ENCODE data around the gene BNIP5. TPM values are rescaled to one million over a fixed set of nuclear protein-coding genes. Genes with fewer than 3 reads are reported as not detected.
A peak's percentile ranks its signal among the peaks of the same experiment; 100 is the strongest.

The BNIP5 gene
- total RNA-seq, 2 donors from 2014 or later, result not detected

DNA sequence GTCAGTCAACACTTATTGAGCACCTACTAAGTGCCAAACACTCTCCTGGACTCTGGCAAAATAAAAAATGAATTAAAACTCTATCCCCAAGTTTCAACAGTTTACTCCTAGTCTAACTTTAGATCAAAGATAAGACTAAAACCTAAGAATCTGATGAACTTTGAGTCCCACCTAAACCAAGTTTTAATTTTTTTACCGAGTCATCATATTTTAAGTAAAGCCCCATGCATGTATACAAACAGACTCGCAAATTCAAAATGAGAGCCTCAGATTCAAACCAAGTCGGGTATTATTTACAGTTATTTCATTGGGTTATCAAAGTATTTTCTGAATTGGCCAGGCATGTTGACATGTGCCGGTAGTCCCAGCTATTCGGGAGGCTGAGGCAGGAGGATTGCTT is 28.2 kb downstream of the BNIP5 start:
- Histone ChIP-seq H3K27me3 (no peaks in the 10 kb centered on the region), H3K4me3 (no peak overlapping the region), H3K27ac (no peak overlapping the region), H3K4me1 (no peaks in the 10 kb centered on the region), H3K9me3 (no peaks in the 10 kb centered on the region), H3K36me3 (no peaks in the 10 kb centered on the region)
- TF ChIP-seq, protein P1, sequence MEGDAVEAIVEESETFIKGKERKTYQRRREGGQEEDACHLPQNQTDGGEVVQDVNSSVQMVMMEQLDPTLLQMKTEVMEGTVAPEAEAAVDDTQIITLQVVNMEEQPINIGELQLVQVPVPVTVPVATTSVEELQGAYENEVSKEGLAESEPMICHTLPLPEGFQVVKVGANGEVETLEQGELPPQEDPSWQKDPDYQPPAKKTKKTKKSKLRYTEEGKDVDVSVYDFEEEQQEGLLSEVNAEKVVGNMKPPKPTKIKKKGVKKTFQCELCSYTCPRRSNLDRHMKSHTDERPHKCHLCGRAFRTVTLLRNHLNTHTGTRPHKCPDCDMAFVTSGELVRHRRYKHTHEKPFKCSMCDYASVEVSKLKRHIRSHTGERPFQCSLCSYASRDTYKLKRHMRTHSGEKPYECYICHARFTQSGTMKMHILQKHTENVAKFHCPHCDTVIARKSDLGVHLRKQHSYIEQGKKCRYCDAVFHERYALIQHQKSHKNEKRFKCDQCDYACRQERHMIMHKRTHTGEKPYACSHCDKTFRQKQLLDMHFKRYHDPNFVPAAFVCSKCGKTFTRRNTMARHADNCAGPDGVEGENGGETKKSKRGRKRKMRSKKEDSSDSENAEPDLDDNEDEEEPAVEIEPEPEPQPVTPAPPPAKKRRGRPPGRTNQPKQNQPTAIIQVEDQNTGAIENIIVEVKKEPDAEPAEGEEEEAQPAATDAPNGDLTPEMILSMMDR (IDR thresholded peaks at IDR 0.05), result no peak
- no peak for DNase-seq (ENCODE audit: low spot score)

DNA sequence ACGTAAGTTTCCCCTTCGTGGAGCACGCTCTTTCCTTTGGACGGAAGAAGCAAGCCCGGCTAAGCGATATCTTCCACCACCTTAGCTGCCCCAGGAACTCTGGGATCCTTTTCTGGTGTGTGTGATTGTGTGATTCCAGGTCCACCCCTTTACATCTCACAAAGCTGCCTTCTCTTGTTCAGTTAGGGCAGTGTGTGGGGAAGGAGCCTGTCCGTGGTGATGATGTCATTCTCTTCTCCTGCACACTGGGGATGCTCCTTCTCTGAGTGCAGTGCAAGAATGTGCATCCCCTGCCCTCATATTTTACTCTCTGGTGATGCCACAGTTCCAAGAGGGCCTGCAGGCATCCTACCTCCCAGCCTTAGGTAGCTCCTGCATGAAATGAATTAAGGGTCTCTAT is 30.3 kb downstream of the BNIP5 start:
- Histone ChIP-seq H3K36me3 (no peaks in the 10 kb centered on the region), H3K4me1 (peaks cover 0 to 7% of the 10 kb centered on the region in 2 donors), H3K9me3 (no peaks in the 10 kb centered on the region), H3K4me3 (no peak overlapping the region), H3K27ac (no peak overlapping the region), H3K27me3 (no peaks in the 10 kb centered on the region)
- DNase-seq (ENCODE audit: low spot score), result no peak
- TF ChIP-seq, protein P1 (IDR thresholded peaks at IDR 0.05), result no peak

DNA sequence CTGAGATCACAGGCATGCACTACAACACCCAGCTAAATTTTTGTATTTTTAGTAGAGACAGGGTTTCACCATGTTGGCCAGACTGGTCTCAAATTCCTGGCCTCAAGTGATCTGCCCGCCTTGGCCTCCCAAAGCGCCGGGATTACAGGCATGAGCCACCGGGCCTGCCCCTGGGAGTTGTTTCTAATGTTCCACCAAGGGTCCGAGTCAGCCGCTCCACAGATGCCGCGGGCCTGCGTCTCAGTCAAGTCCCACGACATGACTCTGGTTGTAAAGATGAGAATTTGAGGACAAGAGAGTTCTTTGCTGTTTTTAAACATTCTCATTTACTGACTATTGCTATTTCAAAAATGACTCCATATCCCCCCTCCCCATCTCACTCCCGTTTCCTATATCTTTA is 30.8 kb downstream of the BNIP5 start:
- H3K27me3 ChIP-seq, result no peaks in the 10 kb centered on the region
- no peak for DNase-seq (ENCODE audit: low spot score)
- no peaks in the 10 kb centered on the region for H3K36me3 ChIP-seq
- no peak overlapping the region for H3K27ac ChIP-seq
- TF ChIP-seq, protein P1 (IDR thresholded peaks at IDR 0.05), result no peak
- peaks cover 0 to 7% of the 10 kb centered on the region in 2 donors for H3K4me1 ChIP-seq
- H3K4me3 ChIP-seq, result no peak overlapping the region
- no peaks in the 10 kb centered on the region for H3K9me3 ChIP-seq

DNA sequence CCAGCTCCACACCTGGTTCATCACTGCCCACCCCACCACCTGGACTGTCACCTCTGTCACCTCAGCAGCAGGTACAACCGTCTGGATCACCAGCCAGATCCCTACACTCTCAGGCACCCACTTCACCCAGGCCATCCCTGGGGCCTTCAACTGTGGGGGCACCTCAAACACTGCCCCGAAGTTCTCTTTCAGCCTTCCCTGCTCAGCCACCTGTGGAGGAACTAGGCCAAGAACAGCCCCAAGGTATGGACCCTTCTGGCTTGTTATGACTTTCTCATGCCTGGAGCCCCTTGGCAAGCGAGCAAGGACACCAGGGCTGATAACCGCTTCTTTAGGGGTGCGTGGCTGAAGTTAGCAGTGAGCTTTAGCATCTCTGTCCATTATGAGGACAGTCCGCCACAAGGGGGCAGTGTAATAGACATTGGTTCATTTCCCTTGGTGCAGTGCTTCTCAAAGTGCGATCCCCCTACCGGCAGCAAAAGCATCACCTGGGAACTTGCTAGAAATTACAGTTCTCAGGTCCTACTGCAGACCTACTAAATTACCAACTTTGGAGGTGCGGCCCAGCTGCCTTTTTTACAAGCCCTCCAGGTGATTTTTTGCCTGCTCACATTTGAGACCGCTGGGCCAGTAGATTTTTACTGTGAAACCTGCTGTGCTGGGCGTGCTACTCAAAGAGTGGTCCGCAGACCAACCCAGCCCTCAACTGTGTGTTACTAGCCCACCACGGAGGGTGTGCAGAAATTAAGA is 34.3 kb downstream of the BNIP5 start:
- no peaks in the 10 kb centered on the region for H3K27me3 ChIP-seq
- H3K27ac ChIP-seq, result no peak overlapping the region
- H3K4me3 ChIP-seq, result no peak overlapping the region
- DNase-seq (ENCODE audit: low spot score), result peak; percentile 91
- H3K9me3 ChIP-seq, result no peaks in the 10 kb centered on the region
- TF ChIP-seq, protein P1 (IDR thresholded peaks at IDR 0.05), result peak; percentile 82 to 97
- H3K4me1 ChIP-seq, result peaks cover 0 to 7% of the 10 kb centered on the region in 2 donors
- no peaks in the 10 kb centered on the region for H3K36me3 ChIP-seq

DNA sequence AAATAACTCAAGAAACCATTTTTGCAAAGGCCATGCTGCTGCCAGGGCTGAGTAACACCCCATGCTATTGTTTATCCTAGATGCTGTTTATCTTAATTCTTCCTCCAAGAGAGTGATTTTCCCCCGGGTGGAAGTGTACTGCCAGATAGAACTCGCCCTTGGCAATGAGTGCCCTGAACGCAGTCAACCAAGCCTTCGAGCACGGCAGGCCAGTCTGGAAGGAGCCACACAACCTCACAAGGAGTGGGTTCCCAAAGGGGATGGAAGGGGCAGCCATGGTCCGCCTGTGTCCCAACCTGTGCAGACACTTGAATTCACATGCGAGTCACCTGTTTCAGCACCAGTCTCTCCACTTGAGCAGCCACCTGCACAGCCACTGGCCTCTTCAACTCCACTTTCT is 34.9 kb downstream of the BNIP5 start:
- Histone ChIP-seq H3K36me3 (no peaks in the 10 kb centered on the region), H3K9me3 (no peaks in the 10 kb centered on the region), H3K4me1 (peaks cover 0 to 7% of the 10 kb centered on the region in 2 donors), H3K27me3 (no peaks in the 10 kb centered on the region), H3K27ac (no peak overlapping the region), H3K4me3 (no peak overlapping the region)
- DNase-seq (ENCODE audit: low spot score), result no peak
- TF ChIP-seq, protein P1 (IDR thresholded peaks at IDR 0.05), result no peak
